WTC11 (cell line): ENCODE data around the gene CRIP2.

ENCODE experiments used
- ATF1 ChIP-seq: sonication (generic); formaldehyde crosslinking; IDR thresholded peaks from 2 replicates; pipeline ENCODE4 v1.8.1; 2023; ENCODE audit warnings: mild to moderate bottlenecking, moderate library complexity, missing genetic modification reagents
- CTCF ChIP-seq: fragments of 200-600 bp; IDR thresholded peaks from 2 replicates; pipeline ENCODE4 v1.8.0; 2022; ENCODE audit warnings: antibody characterized with exemption
- EMX1 ChIP-seq: fragments of 250-450 bp; sonication (Bioruptor Pico); IDR thresholded peaks from 2 replicates; pipeline ENCODE4 v1.8.0; 2021; ENCODE audit warnings: mild to moderate bottlenecking
- GRHL2 ChIP-seq: fragments of 250-450 bp; sonication (Bioruptor Pico); IDR thresholded peaks from 2 replicates; pipeline ENCODE4 v1.8.0; 2022; ENCODE audit warnings: mild to moderate bottlenecking, moderate library complexity; ENCODE audit not compliant: insufficient replicate concordance, severe bottlenecking
- GTF2I ChIP-seq: fragments of 250-450 bp; sonication (Bioruptor Pico); conservative IDR thresholded peaks from 2 replicates; pipeline ENCODE4 v1.4.0; 2021; ENCODE audit warnings: mild to moderate bottlenecking
- IRF1 ChIP-seq: sonication (generic); formaldehyde crosslinking; IDR thresholded peaks from 2 replicates; pipeline ENCODE4 v1.8.0; 2023; ENCODE audit warnings: missing genetic modification reagents
- NFATC4 ChIP-seq: fragments of 250-450 bp; sonication (Bioruptor Pico); IDR thresholded peaks from 2 replicates; pipeline ENCODE4 v1.9.0; 2021; ENCODE audit warnings: mild to moderate bottlenecking
- RELA ChIP-seq: sonication (generic); formaldehyde crosslinking; IDR thresholded peaks from 2 replicates; pipeline ENCODE4 v1.8.1; 2022; ENCODE audit warnings: missing genetic modification reagents, mild to moderate bottlenecking, borderline replicate concordance
- SP1 ChIP-seq: sonication (generic); formaldehyde crosslinking; conservative IDR thresholded peaks from 2 replicates; pipeline ENCODE4 v1.8.1; 2022; ENCODE audit warnings: missing genetic modification reagents
- USF2 ChIP-seq: sonication (generic); formaldehyde crosslinking; IDR thresholded peaks from 2 replicates; pipeline ENCODE4 v1.8.1; 2023; ENCODE audit warnings: mild to moderate bottlenecking, missing genetic modification reagents, moderate library complexity
- TF ChIP-seq, protein P1 (sequence below): sonication (generic); formaldehyde crosslinking; conservative IDR thresholded peaks from 2 replicates; pipeline ENCODE4 v1.8.1; 2022; ENCODE audit warnings: mild to moderate bottlenecking, missing genetic modification reagents

DNA sequence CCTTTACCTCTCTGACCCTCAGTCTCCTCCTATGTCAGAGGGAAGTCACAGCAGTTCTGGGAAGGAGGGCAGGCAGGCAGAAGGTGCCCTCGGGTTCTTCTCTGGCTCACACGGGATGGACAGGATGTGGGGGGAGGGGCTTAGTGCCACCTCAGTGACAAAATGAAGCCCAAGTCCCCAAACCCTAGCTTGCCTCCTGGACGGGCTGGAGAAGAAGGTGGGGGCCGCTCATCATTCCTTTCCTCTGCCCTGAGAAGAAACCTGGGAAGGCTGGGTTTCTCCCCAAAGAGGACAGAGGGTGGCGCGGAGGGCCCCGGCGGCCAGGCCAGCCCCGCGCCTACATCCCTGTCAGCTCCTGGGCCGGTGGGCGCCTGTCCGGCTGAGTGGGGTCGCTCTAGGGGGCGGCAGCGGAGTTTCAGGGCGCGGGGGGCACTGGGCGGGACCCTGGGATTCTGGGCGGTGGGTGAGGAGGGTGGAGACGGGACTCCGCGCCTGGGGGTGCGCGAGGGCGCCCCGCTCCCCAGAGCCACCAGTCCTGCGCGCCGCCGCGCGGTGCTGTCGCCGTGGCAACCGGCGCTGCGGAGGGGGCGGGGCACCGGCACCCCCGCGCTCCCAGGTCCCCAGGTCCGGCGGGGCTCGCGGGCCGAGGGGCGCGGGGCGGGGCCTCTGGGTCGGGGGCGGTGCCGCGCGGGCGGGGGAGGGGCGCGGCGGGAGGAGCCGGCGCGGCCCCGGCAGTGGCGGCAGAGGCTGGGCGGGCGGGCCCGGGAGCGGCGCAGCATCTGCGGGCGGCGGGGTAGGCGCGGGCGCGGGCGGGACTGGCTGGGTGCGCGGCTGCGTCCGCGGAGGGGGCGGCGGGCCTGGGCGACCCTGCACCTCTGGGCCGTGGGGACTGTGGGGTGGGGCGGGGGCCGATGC lies 51.5 kb downstream of the CRIP2 start, which contains the start of gene TMEM121:
- TF ChIP-seq CTCF, result no peak
- TF ChIP-seq ATF1 (CRISPR knock-in tag), result no peak
- TF ChIP-seq GRHL2, result no peak
- no peak for TF ChIP-seq NFATC4 (CRISPR knock-in tag)
- TF ChIP-seq, protein P1, sequence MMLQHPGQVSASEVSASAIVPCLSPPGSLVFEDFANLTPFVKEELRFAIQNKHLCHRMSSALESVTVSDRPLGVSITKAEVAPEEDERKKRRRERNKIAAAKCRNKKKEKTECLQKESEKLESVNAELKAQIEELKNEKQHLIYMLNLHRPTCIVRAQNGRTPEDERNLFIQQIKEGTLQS, result no peak
- TF ChIP-seq IRF1 (CRISPR knock-in tag), result no peak
- TF ChIP-seq GTF2I (CRISPR knock-in tag), result no peak
- no peak for TF ChIP-seq SP1
- TF ChIP-seq RELA (CRISPR knock-in tag), result no peak
- TF ChIP-seq USF2 (CRISPR knock-in tag), result no peak
- no peak for TF ChIP-seq EMX1
